ENCODE measurements around the gene GABRB3.

The GABRB3 gene

GRCh38 chr15:26772154-26773066, at the start of gene GABRB3:
Gene GABRB3 (minus strand): TSS chr15:26773066.
- H3K27me3 ChIP-seq (ENCODE audit: control insufficient read depth, insufficient read depth, low read length): no peaks in the 10 kb centered on the region; the same call in 1 of the 2 replicates
- H3K36me3 ChIP-seq (ENCODE audit: control insufficient read depth, insufficient read depth, low read length): peaks cover 10% of the 10 kb centered on the region; the same call in 1 of the 2 replicates
- H3K27ac ChIP-seq (ENCODE audit: low read depth, low read length): peak within 1 kb of the TSS; percentile 86
- peak within 1 kb of the TSS; percentile 85 for H3K9ac ChIP-seq (ENCODE audit: low read depth, low read length)
- no peaks in the 10 kb centered on the region for H3K9me3 ChIP-seq (ENCODE audit: control insufficient read depth, insufficient read depth, low read length)
- peaks cover 46% of the 10 kb centered on the region for H3K4me1 ChIP-seq (ENCODE audit: control insufficient read depth, insufficient read depth, low read length)
- peak within 1 kb of the TSS; percentile 74 for H3K4me3 ChIP-seq (ENCODE audit: low read depth, low read length)

GRCh38 chr15:26807517-26808427, 34.9 kb upstream of the GABRB3 start:
- Histone ChIP-seq H3K9ac (ENCODE audit: low read depth, low read length) (no peak overlapping the region), H3K4me1 (ENCODE audit: control insufficient read depth, insufficient read depth, low read length) (no peaks in the 10 kb centered on the region), H3K4me3 (ENCODE audit: low read depth, low read length) (no peak overlapping the region), H3K27me3 (ENCODE audit: control insufficient read depth, insufficient read depth, low read length) (no peaks in the 10 kb centered on the region), H3K27ac (ENCODE audit: low read depth, low read length) (no peak overlapping the region), H3K36me3 (ENCODE audit: control insufficient read depth, insufficient read depth, low read length) (no peaks in the 10 kb centered on the region), H3K9me3 (ENCODE audit: control insufficient read depth, insufficient read depth, low read length) (no peaks in the 10 kb centered on the region; the same call in 1 of the 2 replicates)

GRCh38 chr15:26806574-26806973, 33.7 kb upstream of the GABRB3 start:
- no peak overlapping the region for H3K27ac ChIP-seq (ENCODE audit: low read depth, low read length)

GRCh38 chr15:26806151-26806550, 33.3 kb upstream of the GABRB3 start:
- H3K36me3 ChIP-seq (ENCODE audit: control insufficient read depth, insufficient read depth, low read length): no peaks in the 10 kb centered on the region
- no peak overlapping the region for H3K4me3 ChIP-seq (ENCODE audit: low read depth, low read length)
- no peak overlapping the region for H3K9ac ChIP-seq (ENCODE audit: low read depth, low read length)
- no peaks in the 10 kb centered on the region for H3K27me3 ChIP-seq (ENCODE audit: control insufficient read depth, insufficient read depth, low read length)
- no peak overlapping the region for H3K27ac ChIP-seq (ENCODE audit: low read depth, low read length)
- no peaks in the 10 kb centered on the region; the same call in 1 of the 2 replicates for H3K9me3 ChIP-seq (ENCODE audit: control insufficient read depth, insufficient read depth, low read length)
- H3K4me1 ChIP-seq (ENCODE audit: control insufficient read depth, insufficient read depth, low read length): no peaks in the 10 kb centered on the region

More at GRCh38 chr15:26806574-26806973, 33.7 kb upstream of the GABRB3 start:
- Histone ChIP-seq H3K27me3 (ENCODE audit: control insufficient read depth, insufficient read depth, low read length) (no peaks in the 10 kb centered on the region), H3K9me3 (ENCODE audit: control insufficient read depth, insufficient read depth, low read length) (no peaks in the 10 kb centered on the region; the same call in 1 of the 2 replicates), H3K4me1 (ENCODE audit: control insufficient read depth, insufficient read depth, low read length) (no peaks in the 10 kb centered on the region), H3K9ac (ENCODE audit: low read depth, low read length) (no peak overlapping the region), H3K36me3 (ENCODE audit: control insufficient read depth, insufficient read depth, low read length) (no peaks in the 10 kb centered on the region), H3K4me3 (ENCODE audit: low read depth, low read length) (no peak overlapping the region)

GRCh38 chr15:26805470-26805869, 32.6 kb upstream of the GABRB3 start:
- Histone ChIP-seq H3K4me1 (ENCODE audit: control insufficient read depth, insufficient read depth, low read length) (no peaks in the 10 kb centered on the region), H3K4me3 (ENCODE audit: low read depth, low read length) (no peak overlapping the region), H3K36me3 (ENCODE audit: control insufficient read depth, insufficient read depth, low read length) (no peaks in the 10 kb centered on the region), H3K27ac (ENCODE audit: low read depth, low read length) (no peak overlapping the region), H3K9me3 (ENCODE audit: control insufficient read depth, insufficient read depth, low read length) (no peaks in the 10 kb centered on the region; the same call in 1 of the 2 replicates), H3K9ac (ENCODE audit: low read depth, low read length) (no peak overlapping the region), H3K27me3 (ENCODE audit: control insufficient read depth, insufficient read depth, low read length) (no peaks in the 10 kb centered on the region)

GRCh38 chr15:26804063-26804804, 31.4 kb upstream of the GABRB3 start:
- no peak overlapping the region for H3K27ac ChIP-seq (ENCODE audit: low read depth, low read length)
- no peaks in the 10 kb centered on the region for H3K36me3 ChIP-seq (ENCODE audit: control insufficient read depth, insufficient read depth, low read length)
- no peaks in the 10 kb centered on the region for H3K4me1 ChIP-seq (ENCODE audit: control insufficient read depth, insufficient read depth, low read length)
- no peak overlapping the region for H3K9ac ChIP-seq (ENCODE audit: low read depth, low read length)
- no peak overlapping the region for H3K4me3 ChIP-seq (ENCODE audit: low read depth, low read length)
- H3K9me3 ChIP-seq (ENCODE audit: control insufficient read depth, insufficient read depth, low read length): no peaks in the 10 kb centered on the region; the same call in 1 of the 2 replicates
- no peaks in the 10 kb centered on the region for H3K27me3 ChIP-seq (ENCODE audit: control insufficient read depth, insufficient read depth, low read length)

- no peaks in the 10 kb centered on the region for H3K36me3 ChIP-seq (ENCODE audit: control insufficient read depth, insufficient read depth, low read length)
- H3K4me1 ChIP-seq (ENCODE audit: control insufficient read depth, insufficient read depth, low read length): 0 out of 2 replicates have a peak, but pooled peaks cover 7% of the 10 kb centered on the region
- H3K27me3 ChIP-seq (ENCODE audit: control insufficient read depth, insufficient read depth, low read length): no peaks in the 10 kb centered on the region
Measured at GRCh38 chr15:26790118-26790517, 17.3 kb upstream of the GABRB3 start.

GRCh38 chr15:26781816-26782215, 8.9 kb upstream of the GABRB3 start:
- no peak overlapping the region for H3K9ac ChIP-seq (ENCODE audit: low read depth, low read length)
- no peak overlapping the region for H3K4me3 ChIP-seq (ENCODE audit: low read depth, low read length)
- H3K36me3 ChIP-seq (ENCODE audit: control insufficient read depth, insufficient read depth, low read length): no peaks in the 10 kb centered on the region
- H3K27me3 ChIP-seq (ENCODE audit: control insufficient read depth, insufficient read depth, low read length): no peaks in the 10 kb centered on the region
- H3K9me3 ChIP-seq (ENCODE audit: control insufficient read depth, insufficient read depth, low read length): no peaks in the 10 kb centered on the region
- no peak overlapping the region for H3K27ac ChIP-seq (ENCODE audit: low read depth, low read length)
- H3K4me1 ChIP-seq (ENCODE audit: control insufficient read depth, insufficient read depth, low read length): peaks cover 1% of the 10 kb centered on the region; the same call in 1 of the 2 replicates

More at GRCh38 chr15:26790118-26790517, 17.3 kb upstream of the GABRB3 start:
- Histone ChIP-seq H3K4me3 (ENCODE audit: low read depth, low read length) (no peak overlapping the region), H3K27ac (ENCODE audit: low read depth, low read length) (no peak overlapping the region), H3K9ac (ENCODE audit: low read depth, low read length) (no peak overlapping the region), H3K9me3 (ENCODE audit: control insufficient read depth, insufficient read depth, low read length) (peaks cover 3% of the 10 kb centered on the region; the same call in 1 of the 2 replicates)

- H3K36me3 ChIP-seq (ENCODE audit: control insufficient read depth, insufficient read depth, low read length): peaks cover 10% of the 10 kb centered on the region; the same call in 1 of the 2 replicates
Measured at GRCh38 chr15:26773917-26774316, 1.1 kb upstream of the GABRB3 start.

More at GRCh38 chr15:26773917-26774316, 1.1 kb upstream of the GABRB3 start:
- peaks cover 31% of the 10 kb centered on the region for H3K4me1 ChIP-seq (ENCODE audit: control insufficient read depth, insufficient read depth, low read length)
- no peaks in the 10 kb centered on the region; the same call in 1 of the 2 replicates for H3K27me3 ChIP-seq (ENCODE audit: control insufficient read depth, insufficient read depth, low read length)
- H3K27ac ChIP-seq (ENCODE audit: low read depth, low read length): peak overlapping the region; percentile 50
- H3K9ac ChIP-seq (ENCODE audit: low read depth, low read length): peak overlapping the region; percentile 35; the same call in 1 of the 2 replicates
- H3K9me3 ChIP-seq (ENCODE audit: control insufficient read depth, insufficient read depth, low read length): no peaks in the 10 kb centered on the region
- H3K4me3 ChIP-seq (ENCODE audit: low read depth, low read length): peak overlapping the region; percentile 70

Measured in HUES48 (cell line).